NOMO-1 treated with DMSO at 0.1 percent for 48 hours (cell line): Measurements from ENCODE around the gene GOLT1A.

ENCODE experiments used
- DNase-seq: peaks from one replicate; lab custom pipeline; 2025; ENCODE audit not compliant: unreplicated experiment; lab: John Stamatoyannopoulos, UW

Gene GOLT1A

DNA sequence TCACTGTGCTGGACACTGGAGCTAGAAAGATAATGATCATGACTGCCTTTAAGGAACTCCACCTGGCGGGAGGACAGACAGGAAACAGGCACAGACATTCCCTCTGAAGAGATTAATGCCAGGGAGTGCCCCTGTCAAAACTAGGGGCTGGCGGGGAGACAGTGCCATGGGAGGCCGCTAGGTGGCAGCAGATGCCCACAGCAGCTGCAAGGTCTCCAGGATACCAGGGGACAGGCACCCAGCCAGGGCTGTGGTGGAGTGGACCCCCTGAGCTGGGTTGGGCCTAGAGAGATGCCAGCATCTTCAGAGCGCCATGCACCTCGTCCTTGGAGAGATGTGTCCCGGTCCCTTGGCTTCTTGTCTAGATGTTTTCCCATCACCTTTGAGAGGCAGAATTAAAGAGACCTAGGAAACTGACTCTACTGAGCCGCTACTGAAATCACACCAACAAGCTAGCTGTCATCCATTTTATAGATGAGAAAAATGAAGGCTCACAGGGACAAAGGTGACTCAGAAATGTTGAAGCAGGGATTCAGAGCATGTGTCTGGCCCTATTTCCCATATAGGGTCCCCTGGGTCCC lies 51.2 kb downstream of the GOLT1A start:
- DNase-seq, result peak; percentile 58

DNA sequence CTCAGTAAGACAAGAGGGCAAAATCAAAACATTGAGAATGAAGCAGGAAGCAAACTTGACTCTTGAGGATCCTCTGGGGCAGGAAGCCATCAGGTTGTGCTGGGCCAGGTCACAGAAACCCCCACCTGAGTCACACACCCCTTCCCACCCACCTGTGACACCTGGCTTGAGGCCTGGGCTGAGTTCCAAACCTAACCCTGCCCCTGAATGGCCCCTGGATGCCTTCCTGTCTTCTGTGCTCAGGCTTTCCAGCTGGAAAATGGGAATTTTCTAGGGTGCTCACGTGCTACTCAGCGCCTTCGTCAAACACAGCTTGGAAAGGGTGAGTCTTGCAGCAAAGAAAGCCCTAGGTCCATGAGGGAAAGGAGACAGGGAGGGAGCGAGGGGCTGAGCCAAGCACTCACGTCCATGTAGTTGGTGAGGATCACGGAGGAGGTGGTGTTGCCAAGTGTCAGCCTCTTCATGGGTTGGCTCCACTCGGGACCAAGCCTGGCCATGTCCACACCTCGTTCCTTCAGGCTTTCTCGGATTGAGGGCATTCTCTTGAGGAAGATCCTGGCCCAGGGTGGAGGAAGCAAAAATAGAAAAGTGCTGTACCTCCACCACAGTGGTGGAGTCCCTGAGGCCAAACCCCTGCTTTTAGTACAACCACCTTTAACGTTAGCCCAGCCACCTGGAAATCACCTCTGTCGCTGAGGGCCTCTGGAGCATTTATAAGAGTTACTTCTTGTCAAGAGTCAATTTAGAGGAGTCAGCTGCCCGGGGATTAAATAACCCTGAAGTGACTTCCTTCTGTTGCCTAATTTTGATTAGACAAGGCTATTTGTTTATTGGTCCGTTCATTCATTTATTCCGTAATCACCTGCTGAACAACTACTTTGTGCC lies 51.9 kb downstream of the GOLT1A start:
- DNase-seq, result peak; percentile 44

DNA sequence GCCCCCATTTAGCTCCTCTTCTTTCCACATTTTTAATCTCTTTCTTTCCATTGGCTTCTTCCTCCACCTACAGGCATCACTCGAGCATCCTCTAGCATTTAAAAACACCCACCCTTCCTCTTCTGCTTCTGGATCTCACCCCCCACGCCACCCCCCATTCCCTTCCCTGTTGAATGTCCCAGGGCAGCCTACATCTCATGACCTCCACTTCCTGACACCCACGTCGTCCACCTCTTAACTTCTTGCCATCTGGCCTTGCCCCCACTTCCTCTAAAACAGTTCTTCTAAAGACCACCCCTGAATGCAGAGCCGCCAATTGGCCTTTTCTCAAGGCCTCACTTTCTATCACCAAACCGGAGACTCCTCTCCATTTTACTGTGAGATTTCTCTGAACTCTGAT lies 55.8 kb downstream of the GOLT1A start:
- DNase-seq, result no peak

DNA sequence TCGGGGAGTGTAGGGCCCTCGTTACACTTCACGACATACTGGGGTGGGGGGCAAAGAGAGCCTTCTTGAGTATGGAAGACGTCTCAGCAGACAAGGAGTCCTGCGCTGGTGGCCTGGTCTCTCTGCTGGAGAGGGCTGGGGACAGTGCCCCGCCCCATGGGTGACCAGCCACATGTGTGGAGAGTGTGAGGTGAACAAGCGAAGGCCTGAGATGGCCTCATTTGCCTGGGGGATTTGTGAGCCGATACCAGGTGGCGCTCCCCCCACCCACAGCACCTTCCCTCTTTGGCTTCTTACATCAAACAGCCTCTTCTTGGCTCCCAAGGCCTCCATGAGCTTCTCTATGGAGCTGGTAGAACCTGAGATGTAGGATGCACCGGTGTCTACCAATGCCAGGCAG lies 57.9 kb downstream of the GOLT1A start:
- no peak for DNase-seq

DNA sequence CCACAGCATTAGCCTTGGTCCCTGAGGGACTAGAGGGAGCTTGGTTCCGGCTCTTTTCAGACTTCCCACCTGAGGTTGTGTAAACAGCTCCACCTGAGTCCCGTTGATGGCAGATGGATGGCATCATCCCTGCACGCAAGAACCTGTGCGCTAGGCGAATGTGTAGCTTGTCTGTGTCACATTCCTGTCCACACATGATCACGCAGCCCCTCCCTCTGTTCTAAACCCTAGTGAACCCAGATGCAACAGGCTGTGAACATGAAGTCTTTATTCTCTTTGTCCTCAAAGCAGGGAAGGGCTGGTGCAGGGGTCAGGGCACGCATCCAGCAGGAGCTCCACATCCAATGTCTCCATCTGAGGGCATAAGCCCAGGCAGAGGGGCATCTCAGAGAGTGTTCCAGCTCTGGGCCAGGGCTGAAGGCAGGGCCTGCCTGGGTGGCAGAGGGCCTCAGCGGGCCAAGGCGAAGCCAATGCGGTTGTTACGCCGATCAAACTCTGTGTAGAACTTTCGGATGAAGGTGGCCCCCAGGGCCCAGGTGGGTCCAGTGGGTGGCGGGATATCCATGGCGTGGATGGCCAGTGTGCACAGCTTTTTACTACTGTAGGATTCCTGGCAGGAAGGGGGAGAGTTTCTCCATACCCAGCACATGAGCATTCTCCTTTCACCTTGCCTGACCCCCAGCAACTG lies 59.1 kb downstream of the GOLT1A start:
- DNase-seq, result no peak

DNA sequence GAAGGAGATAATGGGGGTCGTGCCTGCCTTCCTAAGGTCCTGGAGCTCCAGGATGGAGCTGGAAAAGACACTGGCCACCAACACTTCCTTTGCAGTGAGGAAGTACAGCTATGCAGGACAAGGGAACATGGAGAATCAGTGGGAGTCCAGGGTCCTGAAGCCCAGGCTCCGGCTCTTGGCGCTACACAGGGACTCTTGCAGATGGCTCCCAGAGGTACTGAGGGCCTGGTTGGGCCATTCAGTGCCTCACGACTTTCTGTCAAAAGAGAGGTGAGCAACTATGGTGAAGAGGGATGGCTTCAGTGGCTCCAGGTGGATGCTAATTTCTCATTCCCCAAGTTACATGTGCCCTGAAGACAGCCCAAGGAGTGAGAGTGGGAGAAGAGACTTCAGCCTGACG lies 60.1 kb downstream of the GOLT1A start:
- DNase-seq, result no peak

DNA sequence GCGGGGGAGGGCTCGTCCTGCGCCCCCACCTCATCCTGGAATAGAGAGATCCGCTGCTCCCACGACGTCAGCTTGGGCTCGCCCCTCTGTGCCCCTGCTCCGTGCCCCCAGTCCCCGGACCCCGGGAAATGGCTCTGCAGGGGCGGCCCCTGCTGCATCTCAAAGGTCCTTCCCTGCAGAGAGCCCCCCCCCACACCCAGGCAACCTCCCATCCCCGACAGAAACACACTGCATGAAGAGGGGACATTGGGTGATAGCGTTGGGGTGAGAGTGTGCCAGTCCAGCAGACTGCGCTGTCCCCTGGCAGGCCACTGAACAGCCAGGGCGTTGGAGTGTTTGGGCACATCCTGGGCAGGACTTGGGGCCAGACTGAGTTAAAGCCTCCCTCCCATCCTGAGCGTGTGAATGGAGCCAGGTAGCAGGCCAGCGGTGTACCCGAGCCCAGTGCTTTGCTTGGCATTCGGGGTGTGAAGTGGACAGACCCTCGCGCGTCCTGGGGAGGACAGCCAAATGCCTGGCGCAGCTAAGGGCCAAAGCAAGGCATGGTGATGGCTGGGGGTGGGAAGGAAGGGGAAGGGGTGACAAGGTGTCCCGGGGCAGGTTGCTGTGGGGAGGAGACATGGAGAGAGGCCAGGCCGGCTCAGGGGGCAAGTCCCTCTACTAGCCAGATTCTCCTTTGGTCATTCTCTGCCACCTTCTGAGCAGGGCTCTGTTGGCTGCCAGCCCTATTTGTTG lies 61.3 kb downstream of the GOLT1A start:
- DNase-seq, result no peak

DNA sequence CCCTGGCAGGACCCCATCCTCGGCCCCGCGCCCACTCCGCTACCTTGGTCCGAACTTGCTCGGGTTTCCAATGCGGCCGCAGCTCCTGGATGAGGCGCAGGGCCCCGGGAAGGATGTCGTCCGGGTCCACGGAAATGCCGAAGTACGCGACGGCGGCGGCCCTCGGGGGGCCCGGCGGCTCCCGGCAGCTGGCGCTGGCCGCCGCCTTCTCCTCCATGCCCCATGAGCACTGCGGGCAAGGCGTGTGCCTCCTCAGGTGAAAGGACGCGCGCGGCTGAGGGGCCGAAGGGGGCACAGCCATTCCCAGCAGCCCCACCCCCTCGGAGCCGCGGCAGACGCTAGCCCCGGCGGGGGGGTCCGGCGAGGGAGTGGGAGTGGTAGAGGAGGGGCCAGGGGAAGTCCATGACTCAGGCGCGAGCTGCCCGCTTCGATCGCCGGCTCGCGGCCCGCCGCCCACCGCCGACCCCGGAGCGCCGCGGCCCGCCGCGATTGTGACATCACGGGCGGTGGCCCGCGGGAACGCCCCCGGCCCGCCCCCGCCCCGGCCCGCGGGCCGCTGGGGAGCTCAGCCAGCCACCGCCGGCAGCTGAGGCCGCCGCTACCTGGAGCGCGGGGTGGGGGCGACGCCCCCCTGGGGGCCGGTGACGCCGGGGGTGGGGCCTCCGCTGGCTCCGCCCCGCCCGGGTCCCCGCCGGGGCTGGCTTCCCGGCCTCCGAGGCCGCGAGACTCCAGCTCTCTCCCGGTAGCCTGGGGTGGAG lies 62.1 kb downstream of the GOLT1A start, which contains the start of gene ETNK2:
Gene ETNK2, minus strand, starts transcription at position 493 of the 758 bp plus-strand sequence. Its CDS starts 192 bp downstream, at position 301.
- peak; percentile 21 for DNase-seq

DNA sequence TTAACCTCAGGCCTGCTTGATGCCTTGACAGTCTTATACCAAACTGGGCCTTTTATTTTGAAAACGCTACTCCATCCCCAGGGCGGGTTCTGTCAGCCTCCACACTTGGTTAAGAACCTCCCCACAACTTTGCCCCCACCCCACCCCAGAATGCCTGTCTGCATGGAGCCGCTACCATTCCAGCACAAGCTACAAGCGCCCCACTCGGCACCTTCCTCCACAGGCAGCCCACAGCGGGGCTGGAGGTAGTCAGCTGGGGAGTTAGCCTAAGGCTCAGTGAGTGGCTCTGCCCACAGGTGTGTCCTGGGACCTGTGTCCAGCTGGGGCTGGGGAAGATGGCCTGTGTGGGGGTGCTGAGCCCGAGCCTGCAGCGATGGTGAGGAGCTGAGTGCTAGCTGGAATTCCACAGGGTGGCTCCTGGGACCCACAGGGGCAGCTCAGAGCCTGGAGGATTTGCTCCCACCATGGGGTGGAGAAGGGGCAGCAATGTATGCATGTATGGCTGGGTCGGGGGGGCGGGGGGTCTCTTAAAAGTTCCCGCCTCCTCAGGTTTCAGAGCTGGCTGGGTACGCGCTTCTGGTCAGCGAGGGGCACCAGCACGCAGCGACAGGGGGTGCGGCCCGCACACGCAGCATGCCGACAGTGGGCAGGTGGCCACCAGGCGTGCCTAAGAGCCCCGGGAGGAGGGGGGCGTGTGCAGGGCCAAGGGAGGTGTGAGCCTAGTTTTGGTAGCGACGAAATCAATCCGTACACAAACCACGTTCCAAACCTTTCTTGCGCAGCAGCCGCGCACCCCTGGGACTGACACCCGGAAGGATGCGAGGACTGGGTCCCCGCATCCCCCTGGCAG lies 62.9 kb downstream of the GOLT1A start:
- DNase-seq, result no peak

DNA sequence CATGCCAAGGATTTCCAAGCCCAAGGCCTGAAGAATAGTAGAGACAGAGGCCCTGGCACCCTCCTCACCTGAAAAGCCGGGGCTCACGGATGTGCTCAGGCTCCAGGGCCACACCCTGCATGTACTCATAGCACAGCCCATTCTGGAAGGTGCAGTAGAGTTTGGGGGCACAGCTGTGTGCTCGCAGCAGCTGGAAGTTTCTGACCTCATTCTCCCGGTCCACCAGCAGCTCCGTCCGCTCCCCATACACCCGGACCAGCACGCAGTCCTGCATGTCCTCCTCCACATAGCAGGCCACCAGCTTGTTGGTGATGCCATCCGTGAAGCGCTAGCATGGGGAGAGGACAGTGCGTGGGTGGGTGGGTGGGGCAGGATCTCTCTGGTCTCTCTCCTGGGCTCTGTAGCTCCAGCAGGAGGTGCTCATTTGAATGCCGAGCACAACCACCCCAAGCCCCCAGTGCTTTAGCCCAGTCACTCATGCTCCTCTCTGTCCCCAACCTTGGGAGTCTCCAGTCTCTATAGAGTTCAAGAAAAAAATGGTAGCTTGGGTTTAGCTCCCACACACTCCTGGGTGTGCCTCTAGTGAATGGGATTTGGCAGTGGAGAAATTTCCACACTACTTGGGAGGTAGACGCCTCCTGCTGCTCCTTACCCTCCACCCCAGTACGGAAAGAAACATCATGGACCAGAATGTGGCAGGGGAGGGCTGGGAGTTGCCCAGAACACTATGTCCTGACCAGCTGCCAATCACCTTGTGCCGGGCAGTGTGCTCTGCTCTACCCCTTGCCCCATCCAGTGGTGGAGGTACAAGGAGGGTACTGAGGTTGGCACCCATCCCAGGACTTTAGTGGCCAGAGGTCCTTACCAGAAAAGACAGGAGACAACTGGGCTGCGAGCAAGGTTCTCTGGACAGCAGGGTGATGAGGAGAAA lies 63.9 kb downstream of the GOLT1A start:
- DNase-seq, result no peak

DNA sequence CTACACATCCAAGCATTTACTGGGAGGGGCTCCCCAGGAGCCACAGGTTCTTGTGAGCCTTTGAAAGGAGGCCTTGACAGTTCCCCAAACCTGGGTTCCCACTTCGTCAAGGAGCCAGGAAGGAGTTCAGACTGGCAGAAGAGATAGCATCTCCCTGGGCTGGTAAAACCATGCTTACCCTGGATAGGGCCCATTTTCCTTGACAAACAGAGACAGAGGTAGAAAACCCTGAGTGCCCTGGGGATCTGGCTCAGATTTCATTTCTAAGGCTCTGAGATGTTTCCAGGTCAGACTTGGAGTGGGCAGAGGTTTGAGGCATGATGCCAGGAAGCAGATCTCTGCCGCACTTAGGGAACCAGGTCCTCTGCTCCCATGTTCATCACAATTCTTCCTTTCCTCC lies 64.7 kb downstream of the GOLT1A start:
- DNase-seq, result no peak
